ENCODE data around the gene AADACL4. TPM values are rescaled to one million over a fixed set of nuclear protein-coding genes. Genes with fewer than 3 reads are reported as not detected.
A peak's percentile ranks its signal among the peaks of the same experiment; 100 is the strongest.

Gene AADACL4
- total and polyA plus RNA-seq, 2 donors: 0.05 TPM; not detected in 1

- DNase-seq (ENCODE audit: low read depth in 6 of 9, low spot score in 9 of 9): peak in 4 of 9 donors; percentile 44 to 68 (median 54)
- Histone ChIP-seq H3K27ac (ENCODE audit: low read depth in 1 of 2, low read length in 1 of 2) (no peak overlapping the region), H3K9me3 (ENCODE audit: control insufficient read depth in 2 of 2, insufficient read depth in 1 of 2, low read length in 1 of 2) (no peaks in the 10 kb centered on the region), H3K4me1 (ENCODE audit: control insufficient read depth in 2 of 2, insufficient read depth in 2 of 2, low read length in 2 of 2) (peaks cover 3 to 12% of the 10 kb centered on the region in 2 donors), H3K4me3 (ENCODE audit: low read length in 2 of 2) (no peak overlapping the region), H3K36me3 (ENCODE audit: control insufficient read depth in 2 of 2, insufficient read depth in 2 of 2, low read length in 1 of 2) (no peaks in the 10 kb centered on the region), H3K27me3 (ENCODE audit: control insufficient read depth in 2 of 2, insufficient read depth in 1 of 2, low read length in 1 of 2) (peaks cover 7 to 19% of the 10 kb centered on the region in 2 donors)
- 63% methylated on average over 9 of the region's 9 CpGs for WGBS
Observed at GRCh38 chr1:12600880-12601633, 42.8 kb upstream of the AADACL4 start.

- Histone ChIP-seq H3K4me3 (ENCODE audit: low read length in 2 of 2) (no peak overlapping the region), H3K9me3 (ENCODE audit: control insufficient read depth in 2 of 2, insufficient read depth in 1 of 2, low read length in 1 of 2) (no peaks in the 10 kb centered on the region), H3K27me3 (ENCODE audit: control insufficient read depth in 2 of 2, insufficient read depth in 1 of 2, low read length in 1 of 2) (peaks cover 0 to 10% of the 10 kb centered on the region in 2 donors), H3K4me1 (ENCODE audit: control insufficient read depth in 2 of 2, insufficient read depth in 2 of 2, low read length in 2 of 2) (peaks cover 3 to 6% of the 10 kb centered on the region in 2 donors), H3K27ac (ENCODE audit: low read depth in 1 of 2, low read length in 1 of 2) (no peak overlapping the region), H3K36me3 (ENCODE audit: control insufficient read depth in 2 of 2, insufficient read depth in 2 of 2, low read length in 1 of 2) (no peaks in the 10 kb centered on the region)
- 91% methylated on average over 13 of the region's 13 CpGs for WGBS
- no peak for DNase-seq (ENCODE audit: low read depth in 6 of 9, low spot score in 9 of 9)
Observed at GRCh38 chr1:12601700-12602658, 41.9 kb upstream of the AADACL4 start.

- DNase-seq (ENCODE audit: low read depth in 6 of 9, low spot score in 9 of 9): no peak
- H3K9me3 ChIP-seq (ENCODE audit: control insufficient read depth in 2 of 2, insufficient read depth in 1 of 2, low read length in 1 of 2): no peaks in the 10 kb centered on the region
- H3K27me3 ChIP-seq (ENCODE audit: control insufficient read depth in 2 of 2, insufficient read depth in 1 of 2, low read length in 1 of 2): peaks cover 0 to 8% of the 10 kb centered on the region in 2 donors
- no peak overlapping the region for H3K27ac ChIP-seq (ENCODE audit: low read depth in 1 of 2, low read length in 1 of 2)
- peaks cover 3 to 6% of the 10 kb centered on the region in 2 donors for H3K4me1 ChIP-seq (ENCODE audit: control insufficient read depth in 2 of 2, insufficient read depth in 2 of 2, low read length in 2 of 2)
- no peaks in the 10 kb centered on the region for H3K36me3 ChIP-seq (ENCODE audit: control insufficient read depth in 2 of 2, insufficient read depth in 2 of 2, low read length in 1 of 2)
- WGBS: 96% methylated on average over 6 of the region's 6 CpGs
- no peak overlapping the region for H3K4me3 ChIP-seq (ENCODE audit: low read length in 2 of 2)
Observed at GRCh38 chr1:12602659-12603024, 41.2 kb upstream of the AADACL4 start.

GRCh38 chr1:12603224-12603623 lies 40.7 kb upstream of the AADACL4 start:
- Histone ChIP-seq H3K4me1 (ENCODE audit: control insufficient read depth in 2 of 2, insufficient read depth in 2 of 2, low read length in 2 of 2) (peaks cover 3 to 6% of the 10 kb centered on the region in 2 donors), H3K4me3 (ENCODE audit: low read length in 2 of 2) (no peak overlapping the region), H3K27me3 (ENCODE audit: control insufficient read depth in 2 of 2, insufficient read depth in 1 of 2, low read length in 1 of 2) (peaks cover 0 to 3% of the 10 kb centered on the region in 2 donors), H3K27ac (ENCODE audit: low read depth in 1 of 2, low read length in 1 of 2) (no peak overlapping the region), H3K36me3 (ENCODE audit: control insufficient read depth in 2 of 2, insufficient read depth in 2 of 2, low read length in 1 of 2) (no peaks in the 10 kb centered on the region), H3K9me3 (ENCODE audit: control insufficient read depth in 2 of 2, insufficient read depth in 1 of 2, low read length in 1 of 2) (no peaks in the 10 kb centered on the region)
- WGBS: 81% methylated on average over 9 of the region's 9 CpGs
- no peak for DNase-seq (ENCODE audit: low read depth in 6 of 9, low spot score in 9 of 9)

GRCh38 chr1:12604114-12604874 lies 39.6 kb upstream of the AADACL4 start:
- DNase-seq (ENCODE audit: low read depth in 6 of 9, low spot score in 9 of 9): peak in 1 of 9 donors; percentile 61
- H3K27me3 ChIP-seq (ENCODE audit: control insufficient read depth in 2 of 2, insufficient read depth in 1 of 2, low read length in 1 of 2): no peaks in the 10 kb centered on the region
- no peaks in the 10 kb centered on the region for H3K36me3 ChIP-seq (ENCODE audit: control insufficient read depth in 2 of 2, insufficient read depth in 2 of 2, low read length in 1 of 2)
- no peak overlapping the region for H3K27ac ChIP-seq (ENCODE audit: low read depth in 1 of 2, low read length in 1 of 2)
- WGBS: 87% methylated on average over 16 of the region's 16 CpGs
- no peaks in the 10 kb centered on the region for H3K9me3 ChIP-seq (ENCODE audit: control insufficient read depth in 2 of 2, insufficient read depth in 1 of 2, low read length in 1 of 2)
- peaks cover 3 to 6% of the 10 kb centered on the region in 2 donors for H3K4me1 ChIP-seq (ENCODE audit: control insufficient read depth in 2 of 2, insufficient read depth in 2 of 2, low read length in 2 of 2)
- H3K4me3 ChIP-seq (ENCODE audit: low read length in 2 of 2): no peak overlapping the region

- H3K9me3 ChIP-seq (ENCODE audit: control insufficient read depth in 2 of 2, insufficient read depth in 1 of 2, low read length in 1 of 2): no peaks in the 10 kb centered on the region
- no peak for DNase-seq (ENCODE audit: low read depth in 6 of 9, low spot score in 9 of 9)
- H3K36me3 ChIP-seq (ENCODE audit: control insufficient read depth in 2 of 2, insufficient read depth in 2 of 2, low read length in 1 of 2): no peaks in the 10 kb centered on the region
- peaks cover 3 to 6% of the 10 kb centered on the region in 2 donors for H3K4me1 ChIP-seq (ENCODE audit: control insufficient read depth in 2 of 2, insufficient read depth in 2 of 2, low read length in 2 of 2)
- no peaks in the 10 kb centered on the region for H3K27me3 ChIP-seq (ENCODE audit: control insufficient read depth in 2 of 2, insufficient read depth in 1 of 2, low read length in 1 of 2)
- no peak overlapping the region for H3K27ac ChIP-seq (ENCODE audit: low read depth in 1 of 2, low read length in 1 of 2)
- 88% methylated on average over 9 of the region's 9 CpGs for WGBS
- no peak overlapping the region for H3K4me3 ChIP-seq (ENCODE audit: low read length in 2 of 2)
Observed at GRCh38 chr1:12604986-12605385, 38.9 kb upstream of the AADACL4 start.

GRCh38 chr1:12607263-12607662 lies 36.6 kb upstream of the AADACL4 start:
- no peaks in the 10 kb centered on the region for H3K4me1 ChIP-seq (ENCODE audit: control insufficient read depth in 2 of 2, insufficient read depth in 2 of 2, low read length in 2 of 2)
- H3K9me3 ChIP-seq (ENCODE audit: control insufficient read depth in 2 of 2, insufficient read depth in 1 of 2, low read length in 1 of 2): no peaks in the 10 kb centered on the region
- no peaks in the 10 kb centered on the region for H3K36me3 ChIP-seq (ENCODE audit: control insufficient read depth in 2 of 2, insufficient read depth in 2 of 2, low read length in 1 of 2)
- no peak overlapping the region for H3K27ac ChIP-seq (ENCODE audit: low read depth in 1 of 2, low read length in 1 of 2)
- no peak for DNase-seq (ENCODE audit: low read depth in 6 of 9, low spot score in 9 of 9)
- no peak overlapping the region for H3K4me3 ChIP-seq (ENCODE audit: low read length in 2 of 2)
- H3K27me3 ChIP-seq (ENCODE audit: control insufficient read depth in 2 of 2, insufficient read depth in 1 of 2, low read length in 1 of 2): no peaks in the 10 kb centered on the region
- WGBS: 92% methylated on average over 3 of the region's 3 CpGs

GRCh38 chr1:12608311-12608957 lies 35.5 kb upstream of the AADACL4 start:
- Histone ChIP-seq H3K4me3 (ENCODE audit: low read length in 2 of 2) (no peak overlapping the region), H3K36me3 (ENCODE audit: control insufficient read depth in 2 of 2, insufficient read depth in 2 of 2, low read length in 1 of 2) (no peaks in the 10 kb centered on the region), H3K27me3 (ENCODE audit: control insufficient read depth in 2 of 2, insufficient read depth in 1 of 2, low read length in 1 of 2) (no peaks in the 10 kb centered on the region), H3K4me1 (ENCODE audit: control insufficient read depth in 2 of 2, insufficient read depth in 2 of 2, low read length in 2 of 2) (no peaks in the 10 kb centered on the region), H3K27ac (ENCODE audit: low read depth in 1 of 2, low read length in 1 of 2) (no peak overlapping the region), H3K9me3 (ENCODE audit: control insufficient read depth in 2 of 2, insufficient read depth in 1 of 2, low read length in 1 of 2) (no peaks in the 10 kb centered on the region)
- WGBS: 95% methylated on average over 5 of the region's 5 CpGs
- no peak for DNase-seq (ENCODE audit: low read depth in 6 of 9, low spot score in 9 of 9)

Data from thymus (tissue), 11 donors.